Lower leg skin (tissue), 4 donors: Measurements from ENCODE around the gene MANEAL. TPM values are rescaled to one million over a fixed set of nuclear protein-coding genes. Genes with fewer than 3 reads are reported as not detected.

Source experiments
- DNase-seq, 2 donors: peaks; one replicate each; pipeline ENCODE4 v3.0.0-alpha.2; 2019; ENCODE audit warnings: low spot score in 2 of 2
- H3K4me3 ChIP-seq: fragments of 200-600 bp; sonication (generic); 2 replicates; pipeline ENCODE4 v1.5.1; 2017; ENCODE audit warnings: mild to moderate bottlenecking, low read depth; ENCODE audit not compliant: poor library complexity, severe bottlenecking
- POLR2A ChIP-seq, 2 donors: fragments of 450-650 bp; IDR thresholded peaks; one replicate each; pipeline ENCODE4 v1.6.1; 2016 to 2017; ENCODE audit warnings: antibody characterized with exemption in 2 of 2, mild to moderate bottlenecking in 1 of 2, moderate library complexity in 1 of 2
- WGBS, 2 donors: methylation state at CpG; one replicate each; pipeline ENCODE4 v1.1.5; 2018; 5-methylcytosine and 5-hydroxymethylcytosine counted together
- intact Hi-C: fragments of 100-400 bp; cut with DNase I; formaldehyde crosslinking; loops from one replicate; pipeline ENCODE4 v1.15.0; 2023; ENCODE audit warnings: low total_unique reads
- total RNA-seq, 4 donors: library from RNA; depleted of rRNA; stranded (reverse); fragments of >200 nt; gene quantifications; one replicate each; pipeline ENCODE4 v1.1.0, GENCODE V29; 2016
- TF ChIP-seq, protein P1 (sequence below), 3 donors: fragments of 450-650 bp; IDR thresholded peaks; one replicate each; pipeline ENCODE4 v1.5.1; 2016; ENCODE audit warnings: antibody characterized with exemption in 3 of 3, mild to moderate bottlenecking in 3 of 3, moderate library complexity in 2 of 3

Gene MANEAL
- total RNA-seq, 4 donors from 2014 or later = 5.0 to 6.7 (median 6.3) TPM

DNA sequence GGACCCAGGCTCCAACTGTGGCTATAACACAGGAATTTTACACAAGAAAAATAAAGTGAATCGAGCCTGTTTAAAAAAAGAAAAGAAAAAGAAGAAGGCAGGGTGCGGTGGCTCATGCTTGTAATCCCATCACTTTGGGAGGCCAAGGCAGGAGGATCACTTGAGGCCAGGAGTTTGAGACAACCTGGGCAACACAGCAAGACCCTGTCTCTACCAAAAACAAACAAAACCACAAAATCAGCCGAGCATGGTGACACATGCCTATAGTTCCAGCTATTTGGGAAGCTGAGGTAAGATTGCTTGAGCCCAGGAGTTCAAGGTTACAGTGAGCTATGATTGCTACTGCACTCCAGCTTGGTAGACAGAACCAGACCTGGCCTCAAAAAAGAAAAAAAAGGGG is 48.0 kb downstream of the MANEAL start:
- WGBS, 2 donors = 93 to 97% methylated on average over 3 of the region's 3 CpGs
- TF ChIP-seq, protein P1, sequence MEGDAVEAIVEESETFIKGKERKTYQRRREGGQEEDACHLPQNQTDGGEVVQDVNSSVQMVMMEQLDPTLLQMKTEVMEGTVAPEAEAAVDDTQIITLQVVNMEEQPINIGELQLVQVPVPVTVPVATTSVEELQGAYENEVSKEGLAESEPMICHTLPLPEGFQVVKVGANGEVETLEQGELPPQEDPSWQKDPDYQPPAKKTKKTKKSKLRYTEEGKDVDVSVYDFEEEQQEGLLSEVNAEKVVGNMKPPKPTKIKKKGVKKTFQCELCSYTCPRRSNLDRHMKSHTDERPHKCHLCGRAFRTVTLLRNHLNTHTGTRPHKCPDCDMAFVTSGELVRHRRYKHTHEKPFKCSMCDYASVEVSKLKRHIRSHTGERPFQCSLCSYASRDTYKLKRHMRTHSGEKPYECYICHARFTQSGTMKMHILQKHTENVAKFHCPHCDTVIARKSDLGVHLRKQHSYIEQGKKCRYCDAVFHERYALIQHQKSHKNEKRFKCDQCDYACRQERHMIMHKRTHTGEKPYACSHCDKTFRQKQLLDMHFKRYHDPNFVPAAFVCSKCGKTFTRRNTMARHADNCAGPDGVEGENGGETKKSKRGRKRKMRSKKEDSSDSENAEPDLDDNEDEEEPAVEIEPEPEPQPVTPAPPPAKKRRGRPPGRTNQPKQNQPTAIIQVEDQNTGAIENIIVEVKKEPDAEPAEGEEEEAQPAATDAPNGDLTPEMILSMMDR (IDR thresholded peaks at IDR 0.05) = no peak
- no peak for TF ChIP-seq POLR2A (IDR thresholded peaks at IDR 0.05)
- no peak for DNase-seq
- H3K4me3 ChIP-seq = no peak overlapping the region
- intact Hi-C loops = loop anchor here (10.0 kb wide), 1 partner anchor 1883 kb away; no protein-coding TSS in a partner anchor

DNA sequence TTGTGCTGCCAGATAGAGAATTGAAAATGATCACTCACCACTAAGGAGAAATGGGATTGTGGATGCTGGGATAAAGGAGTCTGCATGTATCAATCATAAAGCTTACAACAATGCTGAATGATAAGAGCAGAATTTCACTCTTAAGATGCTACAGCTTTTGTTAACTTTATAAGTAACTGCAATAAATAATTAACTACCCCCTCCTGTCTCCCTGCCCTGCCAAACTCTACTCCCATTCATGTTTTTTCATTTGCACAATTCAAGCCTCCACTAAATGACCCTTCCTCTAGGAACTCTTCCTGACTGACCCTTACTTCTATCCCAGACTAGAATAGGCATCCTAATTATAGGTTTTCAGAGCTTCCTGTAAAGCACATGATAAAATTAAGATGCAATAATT is 50.9 kb downstream of the MANEAL start:
- no peak for DNase-seq
- intact Hi-C loops = loop anchor here (10.0 kb wide), 1 partner anchor 1880 kb away; no protein-coding TSS in a partner anchor
- no peak overlapping the region for H3K4me3 ChIP-seq
- TF ChIP-seq POLR2A (IDR thresholded peaks at IDR 0.05) = no peak
- TF ChIP-seq, protein P1 (IDR thresholded peaks at IDR 0.05) = no peak

DNA sequence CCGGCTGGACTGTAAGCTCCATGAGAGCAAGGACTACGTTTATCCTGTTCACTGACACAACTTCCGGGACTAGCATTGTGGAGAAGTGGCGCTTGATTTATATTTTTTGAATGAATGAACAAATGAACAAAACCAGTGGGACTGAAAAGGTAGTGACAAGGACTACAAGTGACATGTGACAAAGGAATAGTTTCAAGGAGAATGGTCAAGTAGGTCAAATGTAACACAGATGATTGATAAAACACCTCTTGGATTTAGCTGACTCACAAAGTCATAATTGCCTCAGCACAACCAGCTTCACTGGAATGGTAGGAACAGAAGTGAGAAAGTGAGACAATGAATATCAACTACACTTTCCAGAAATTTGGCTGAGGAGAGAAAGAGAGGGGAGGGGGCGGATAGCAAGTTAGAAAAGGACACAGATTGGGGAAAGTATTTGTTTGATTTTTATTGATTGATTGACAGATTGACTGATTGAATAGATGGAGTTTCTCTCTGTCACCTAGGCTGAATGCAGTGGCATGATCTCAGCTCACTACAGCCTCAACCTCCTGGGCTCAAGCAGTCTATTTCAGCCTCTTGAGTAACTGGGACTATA is 51.5 kb downstream of the MANEAL start:
- intact Hi-C loops = loop anchor here (10.0 kb wide), 1 partner anchor 1880 kb away; no protein-coding TSS in a partner anchor
- H3K4me3 ChIP-seq = no peak overlapping the region
- WGBS, 2 donors = 94 to 96% methylated on average over 5 of the region's 5 CpGs

DNA sequence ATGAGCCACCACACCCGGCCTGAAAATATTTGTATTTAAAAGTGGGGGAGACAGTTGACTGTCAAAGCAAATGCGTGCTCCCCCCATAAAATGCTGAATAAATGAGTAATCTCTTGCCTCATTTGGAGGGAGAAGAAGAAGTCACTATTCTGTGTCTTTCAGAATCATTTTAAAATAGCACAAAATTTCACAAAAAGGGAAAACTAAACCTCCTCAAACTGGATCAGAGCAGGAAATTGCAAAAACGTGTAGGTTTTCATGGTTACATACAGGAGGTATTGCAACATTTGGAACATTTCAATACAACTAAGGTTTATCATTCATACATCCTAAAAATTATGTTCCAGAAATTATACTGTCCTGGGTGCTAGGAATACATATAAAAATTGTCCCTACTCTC is 52.1 kb downstream of the MANEAL start:
- TF ChIP-seq, protein P1 (IDR thresholded peaks at IDR 0.05) = no peak
- TF ChIP-seq POLR2A (IDR thresholded peaks at IDR 0.05) = no peak
- 72 to 78% methylated on average over 3 of the region's 3 CpGs for WGBS, 2 donors
- no peak overlapping the region for H3K4me3 ChIP-seq
- intact Hi-C loops = loop anchor here (10.0 kb wide), 1 partner anchor 1879 kb away; no protein-coding TSS in a partner anchor
- no peak for DNase-seq

More for the DNA sequence above, 51.5 kb downstream of the MANEAL start:
- no peak for TF ChIP-seq POLR2A (IDR thresholded peaks at IDR 0.05)
- TF ChIP-seq, protein P1 (IDR thresholded peaks at IDR 0.05) = no peak
- DNase-seq = no peak

DNA sequence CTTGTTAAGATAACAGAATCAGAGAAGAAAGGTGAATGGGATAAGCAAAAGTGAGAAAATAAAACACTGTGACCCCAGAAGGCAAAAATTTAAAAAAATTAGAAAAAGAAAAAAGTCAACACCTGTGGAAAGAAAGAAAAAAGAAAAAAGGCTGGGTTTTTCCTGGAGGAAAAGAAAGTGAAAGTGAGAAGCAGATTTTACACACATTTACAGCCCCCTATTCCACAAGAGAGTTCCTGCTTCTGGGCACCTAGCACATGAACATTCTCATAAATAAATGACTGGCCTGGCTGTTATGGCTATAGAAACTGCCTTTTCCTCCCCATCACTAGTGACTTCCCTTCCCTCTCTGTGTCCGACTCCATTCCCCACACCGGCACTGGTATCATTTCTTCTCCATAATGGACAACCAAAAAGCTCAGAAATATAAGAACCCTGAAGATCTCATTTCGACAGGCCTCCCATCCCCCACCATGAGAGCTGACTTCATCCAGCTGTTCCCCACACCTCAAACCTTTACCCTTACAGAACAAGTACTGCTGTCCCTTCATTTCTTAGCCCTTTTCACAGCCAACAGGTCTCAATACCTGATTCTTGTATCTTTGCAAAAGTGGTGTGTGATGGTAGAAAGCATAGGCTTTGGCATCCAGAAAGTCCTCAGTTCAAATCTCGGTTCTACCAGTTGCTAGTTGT is 53.1 kb downstream of the MANEAL start:
- intact Hi-C loops = loop anchor here (10.0 kb wide), 1 partner anchor 1878 kb away; no protein-coding TSS in a partner anchor
- DNase-seq = no peak
- H3K4me3 ChIP-seq = no peak overlapping the region
- TF ChIP-seq, protein P1 (IDR thresholded peaks at IDR 0.05) = no peak
- TF ChIP-seq POLR2A (IDR thresholded peaks at IDR 0.05) = no peak
- WGBS, 2 donors = 80 to 87% methylated on average over 4 of the region's 4 CpGs
